SK-N-SH (cell line): ENCODE measurements around the gene ADRA2B. TPM values are rescaled to one million over a fixed set of nuclear protein-coding genes. Genes with fewer than 3 reads are reported as not detected.
"Not testable (repeated sequence)": the region's sequence is repeated elsewhere in the genome, so short reads cannot be mapped to it uniquely, and the experiment has no call there.

Source experiments
- CTCF ChIA-PET: fragments of 300-600, 350-600 bp; formaldehyde crosslinking; extraction: SDS; loops from one replicate; lab custom pipeline; 2021; lab: Yijun Ruan, JAX
- POLR2A ChIA-PET: fragments of 350-600 bp; sonication (Branson Sonifier 250); formaldehyde crosslinking; extraction: SDS; loops from one replicate; lab custom pipeline; 2020; ENCODE audit warnings: antibody characterized with exemption, inconsistent platforms; lab: Yijun Ruan, JAX
- DNase-seq: peaks from one replicate; pipeline ENCODE4 v3.0.0; 2012
- H2AFZ ChIP-seq: fragments of 200-600 bp; sonication (generic); 2 replicates; pipeline ENCODE4 v1.8.1; 2016; ENCODE audit warnings: antibody characterized with exemption, mild to moderate bottlenecking, low read depth
- H3F3A ChIP-seq: fragments of 200-600 bp; sonication (generic); replicated peaks from 2 replicates; pipeline ENCODE3; 2016; ENCODE audit warnings: antibody characterized with exemption, mild to moderate bottlenecking; ENCODE audit not compliant: insufficient read depth
- H3K27ac ChIP-seq, 2 experiments: fragments of 200-500 bp in 1 of 2; fragments of 200-600 bp in 1 of 2; sonication (Bioruptor generic) in 1 of 2; sonication (generic), shearing (Covaris generic) in 1 of 2; 2 replicates each; pipeline versions ENCODE4 v1.5.1 to v1.6.1; 2014 to 2016; ENCODE audit warnings: low read depth in 2 of 2, inconsistent platforms in 1 of 2, low read length in 1 of 2, mild to moderate bottlenecking in 1 of 2, mixed read lengths in 1 of 2
- H3K27me3 ChIP-seq: fragments of 200-600 bp; sonication (generic), shearing (Covaris generic); 2 replicates; pipeline ENCODE4 v1.6.1; 2016; ENCODE audit warnings: mixed run types; ENCODE audit not compliant: insufficient read depth
- H3K36me3 ChIP-seq, 2 experiments: fragments of 200-500 bp in 1 of 2; fragments of 200-600 bp in 1 of 2; sonication (Bioruptor generic) in 1 of 2; sonication (generic) in 1 of 2; replicated peaks in 1 of 2; 2 replicates each; pipeline versions ENCODE3 to v1.5.1; 2014 to 2016; ENCODE audit warnings: low read length in 1 of 2, mild to moderate bottlenecking in 1 of 2; ENCODE audit not compliant: insufficient read depth in 2 of 2, control insufficient read depth in 1 of 2
- H3K4me1 ChIP-seq, 2 experiments: fragments of 200-500 bp in 1 of 2; fragments of 200-600 bp in 1 of 2; sonication (Bioruptor generic) in 1 of 2; sonication (generic), shearing (Covaris generic) in 1 of 2; 2 replicates each; pipeline versions ENCODE4 v1.5.1 to v1.6.1; 2014 to 2016; ENCODE audit warnings: low read depth in 1 of 2, low read length in 1 of 2, mixed run types in 1 of 2; ENCODE audit not compliant: insufficient read depth in 2 of 2, control insufficient read depth in 1 of 2
- H3K4me2 ChIP-seq: fragments of 200-600 bp; sonication (generic), shearing (Covaris generic); 2 replicates; pipeline ENCODE4 v1.6.1; 2017; ENCODE audit warnings: mixed run types
- H3K4me3 ChIP-seq, 2 experiments: fragments of 200-500 bp in 1 of 2; fragments of 200-600 bp in 1 of 2; sonication (Bioruptor generic) in 1 of 2; sonication (generic), shearing (Covaris generic) in 1 of 2; 2 replicates each; pipeline versions ENCODE4 v1.5.1 to v1.8.1; 2014 to 2016; ENCODE audit warnings: low read depth in 2 of 2, inconsistent platforms in 1 of 2, low read length in 1 of 2, mild to moderate bottlenecking in 1 of 2, mixed read lengths in 1 of 2, moderate library complexity in 1 of 2
- H3K79me2 ChIP-seq: fragments of 200-600 bp; sonication (generic); 2 replicates; pipeline ENCODE4 v1.8.1; 2017; ENCODE audit warnings: mild to moderate bottlenecking; ENCODE audit not compliant: insufficient read depth
- H3K9ac ChIP-seq: fragments of 200-600 bp; sonication (generic); 2 replicates; pipeline ENCODE4 v1.6.1; 2017; ENCODE audit warnings: mixed run types
- H3K9me2 ChIP-seq: fragments of 200-600 bp; sonication (generic); 2 replicates; pipeline ENCODE4 v1.6.1; 2017; ENCODE audit warnings: mixed run types
- H3K9me3 ChIP-seq: fragments of 200-600 bp; sonication (generic); 2 replicates; pipeline ENCODE4 v1.6.1; 2017; ENCODE audit warnings: mixed run types, mild to moderate bottlenecking, moderate library complexity
- H4K20me1 ChIP-seq: fragments of 200-600 bp; sonication (generic); 2 replicates; pipeline ENCODE4 v1.6.1; 2017; ENCODE audit warnings: mild to moderate bottlenecking, mixed run types; ENCODE audit not compliant: insufficient read depth
- CTCF ChIP-seq: fragments of 200-600 bp; sonication (generic); IDR thresholded peaks from 2 replicates; pipeline ENCODE4 v1.6.1; 2017; ENCODE audit warnings: antibody characterized with exemption, mild to moderate bottlenecking, moderate library complexity
- FOXM1 ChIP-seq: IDR thresholded peaks from 2 replicates; pipeline ENCODE4 v1.4.0; 2012; ENCODE audit warnings: low read depth, mild to moderate bottlenecking
- NFIC ChIP-seq: IDR thresholded peaks from 2 replicates; pipeline ENCODE4 v1.4.0; 2012; ENCODE audit warnings: borderline replicate concordance
- RXRA ChIP-seq: IDR thresholded peaks from 2 replicates; pipeline ENCODE4 v1.4.0; 2012; ENCODE audit warnings: low read depth, mild to moderate bottlenecking, borderline replicate concordance
- TEAD4 ChIP-seq: IDR thresholded peaks from 2 replicates; pipeline ENCODE4 v1.4.0; 2012; ENCODE audit warnings: mild to moderate bottlenecking, borderline replicate concordance; ENCODE audit not compliant: insufficient read depth
- ZBTB33 ChIP-seq: IDR thresholded peaks from 2 replicates; pipeline ENCODE4 v1.4.0; 2012; ENCODE audit warnings: low read depth, borderline replicate concordance
- WGBS: methylation state at CpG from one replicate; pipeline ENCODE4 v1.1.6; 2017; ENCODE audit warnings: low lambda C conversion rate; 5-methylcytosine and 5-hydroxymethylcytosine counted together
- polyA plus RNA-seq, 3 experiments: library from polyadenylated mRNA; depleted of rRNA; stranded (reverse); fragments of >200 nt; gene quantifications; 2 replicates each; pipeline ENCODE4 v1.2.3, GENCODE V29; 2012

Gene ADRA2B
- polyA plus RNA-seq, 1 of the 3 experiments (the other 2 are of a cell fraction) = not detected

GRCh38 chr2:96067098-96067660, 49.2 kb downstream of the ADRA2B start:
- POLR2A ChIA-PET = not testable (repeated sequence)
- CTCF ChIA-PET = interaction anchor here (0.7 kb wide), 1 partner anchor 45 kb away, joined by 3 read pairs; no protein-coding TSS in a partner anchor

GRCh38 chr2:96066511-96066910, 49.9 kb downstream of the ADRA2B start:
- CTCF ChIA-PET, H3K79me2 ChIP-seq, H4K20me1 ChIP-seq, POLR2A ChIA-PET, H3K9me2 ChIP-seq, H3K4me2 ChIP-seq, H3K9me3 ChIP-seq, H3K27me3 ChIP-seq, H3F3A ChIP-seq, H3K4me3 ChIP-seq, DNase-seq, H3K9ac ChIP-seq, H2AFZ ChIP-seq, H3K36me3 ChIP-seq, H3K27ac ChIP-seq: not testable (repeated sequence)
- 62% methylated on average over 3 of the region's 7 CpGs for WGBS
- peaks cover 0 to 13% of the 10 kb centered on the region in 2 experiments; a peak in 1 of 4 replicates for H3K4me1 ChIP-seq

More at GRCh38 chr2:96067098-96067660, 49.2 kb downstream of the ADRA2B start:
- H3K9me2 ChIP-seq, H3K36me3 ChIP-seq, H3K27me3 ChIP-seq, H3K27ac ChIP-seq, DNase-seq, H4K20me1 ChIP-seq, H3K4me3 ChIP-seq, H3K4me2 ChIP-seq, H2AFZ ChIP-seq, H3K9ac ChIP-seq, H3K9me3 ChIP-seq, H3K79me2 ChIP-seq, H3F3A ChIP-seq: not testable (repeated sequence)
- H3K4me1 ChIP-seq = peaks cover 0 to 17% of the 10 kb centered on the region in 2 experiments; a peak in 1 of 4 replicates
- 57% methylated on average over 2 of the region's 2 CpGs for WGBS

- POLR2A ChIA-PET, H3K9me3 ChIP-seq, H3K9me2 ChIP-seq, H3K36me3 ChIP-seq, H3K79me2 ChIP-seq, H4K20me1 ChIP-seq, H3F3A ChIP-seq, H3K4me2 ChIP-seq, H3K4me3 ChIP-seq, H3K4me1 ChIP-seq, H3K27me3 ChIP-seq, H2AFZ ChIP-seq, H3K9ac ChIP-seq, H3K27ac ChIP-seq, DNase-seq: not testable (repeated sequence)
- CTCF ChIA-PET = interaction anchor here (0.9 to 1.7 kb wide), 4 partner anchors 19 to 109 kb away, joined by 4 to 10 read pairs (median 5); no protein-coding TSS in a partner anchor
- WGBS = 68% methylated on average over 4 of the region's 4 CpGs
Observed at GRCh38 chr2:96065954-96066353, 50.4 kb downstream of the ADRA2B start.

- no peak overlapping the region for H3K4me2 ChIP-seq
- H3K9me2 ChIP-seq = no peaks in the 10 kb centered on the region
- ChIA-PET POLR2A (no interaction called here), CTCF (interaction anchor here (0.9 to 1.7 kb wide), 5 partner anchors 19 to 109 kb away, joined by 3 to 10 read pairs (median 5); no protein-coding TSS in a partner anchor)
- WGBS = 49% methylated on average over 2 of the region's 4 CpGs
- H3K4me1 ChIP-seq = peaks cover 0 to 8% of the 10 kb centered on the region in 2 experiments; a peak in 1 of 4 replicates
- DNase-seq = peak; percentile 48
- no peak overlapping the region; a peak in 1 of 4 replicates for H3K27ac ChIP-seq
- H2AFZ ChIP-seq = no peak overlapping the region
- no peaks in the 10 kb centered on the region for H3K9me3 ChIP-seq
- H3K4me3 ChIP-seq = no peak overlapping the region
- no peaks in the 10 kb centered on the region for H4K20me1 ChIP-seq
- H3K27me3 ChIP-seq = no peaks in the 10 kb centered on the region
- H3K79me2 ChIP-seq = no peaks in the 10 kb centered on the region
- H3K36me3 ChIP-seq = no peaks in the 10 kb centered on the region
- no peaks in the 10 kb centered on the region for H3F3A ChIP-seq
- no peak overlapping the region for H3K9ac ChIP-seq
- TF ChIP-seq TEAD4 (no peak), CTCF (no peak), NFIC (no peak), ZBTB33 (no peak), RXRA (no peak), FOXM1 (no peak)
Observed at GRCh38 chr2:96065381-96065930, 50.9 kb downstream of the ADRA2B start.
